SK-MEL-5 (cell line): ENCODE measurements around the gene SMOC1. TPM values are rescaled to one million over a fixed set of nuclear protein-coding genes. Genes with fewer than 3 reads are reported as not detected.

Experiments
- DNase-seq: peaks from one replicate; pipeline ENCODE4 v3.0.0-alpha.2; 2016; ENCODE audit warnings: low read depth, low spot score
- in situ Hi-C: cut with HindIII; loops from 2 replicates; pipeline ENCODE4 v1.10.0; 2016; ENCODE audit warnings: low sequenced_read_pairs, high pct_unique_total_duplicates, low pct_unique_long_range_greater_than_20kb
- total RNA-seq: library from RNA; depleted of rRNA; stranded (reverse); fragments of >200 nt; shearing (Covaris generic); gene quantifications from 2 replicates; pipeline ENCODE4 v1.2.3, GENCODE V29; 2014

Gene SMOC1
- total RNA-seq, 1 experiment from 2014 or later: not detected

- in situ Hi-C loops: no loop called here
- no peak for DNase-seq
These were observed 20.4 kb upstream of the SMOC1 start for GRCh38 chr14:69858801-69859200.

GRCh38 chr14:69859591-69859990 lies 19.6 kb upstream of the SMOC1 start:
- in situ Hi-C loops: no loop called here
- no peak for DNase-seq

GRCh38 chr14:69860221-69860620 lies 19.0 kb upstream of the SMOC1 start:
- in situ Hi-C loops: no loop called here
- DNase-seq: no peak

- DNase-seq: no peak
- in situ Hi-C loops: no loop called here
These were observed 18.1 kb upstream of the SMOC1 start for GRCh38 chr14:69861025-69861569.

- in situ Hi-C loops: no loop called here
- DNase-seq: no peak
These were observed 16.1 kb upstream of the SMOC1 start for GRCh38 chr14:69863083-69863482.

GRCh38 chr14:69865701-69866365 lies 13.4 kb upstream of the SMOC1 start:
- no peak for DNase-seq
- in situ Hi-C loops: no loop called here

- no peak for DNase-seq
- in situ Hi-C loops: no loop called here
These were observed 10.8 kb upstream of the SMOC1 start for GRCh38 chr14:69868363-69868963.

- no peak for DNase-seq
These were observed 8.6 kb upstream of the SMOC1 start for GRCh38 chr14:69870613-69871012.

GRCh38 chr14:69873877-69874780 lies 5.1 kb upstream of the SMOC1 start:
- in situ Hi-C loops: no loop called here
- DNase-seq: peak; percentile 4

More at GRCh38 chr14:69870613-69871012, 8.6 kb upstream of the SMOC1 start:
- in situ Hi-C loops: no loop called here

GRCh38 chr14:69876221-69876847 lies 2.9 kb upstream of the SMOC1 start:
- in situ Hi-C loops: no loop called here
- DNase-seq: no peak

GRCh38 chr14:69876848-69877306 lies 2.3 kb upstream of the SMOC1 start:
- DNase-seq: no peak
- in situ Hi-C loops: no loop called here

GRCh38 chr14:69877492-69877891 lies 1.7 kb upstream of the SMOC1 start:
- in situ Hi-C loops: no loop called here
- peak; percentile 63 for DNase-seq

- in situ Hi-C loops: no loop called here
- DNase-seq: no peak
These were observed 965 bp upstream of the SMOC1 start for GRCh38 chr14:69878251-69878650.

GRCh38 chr14:69880044-69880487 lies 850 bp downstream of the SMOC1 start:
- in situ Hi-C loops: no loop called here
- no peak for DNase-seq

GRCh38 chr14:69880893-69881292 lies 1.7 kb downstream of the SMOC1 start:
- DNase-seq: no peak
- in situ Hi-C loops: no loop called here

GRCh38 chr14:69882116-69882864 lies 3.1 kb downstream of the SMOC1 start:
- DNase-seq: no peak
- in situ Hi-C loops: no loop called here

GRCh38 chr14:69882915-69883314 lies 3.7 kb downstream of the SMOC1 start:
- no peak for DNase-seq
- in situ Hi-C loops: no loop called here
